GM21737 (cell line): ENCODE measurements around the gene GPT2.

ENCODE experiments used
- ATAC-seq: cut with Tn5 transposase; IDR thresholded peaks from one replicate; pipeline ENCODE4 v1.9.1; 2021; ENCODE audit warnings: mild to moderate bottlenecking, moderate library complexity; ENCODE audit not compliant: unreplicated experiment

GPT2 gene

GRCh38 chr16:46883690-46884512 is at the start of gene GPT2:
Gene GPT2 (plus strand): TSS chr16:46884362. CDS start chr16:46884716, 354 bp downstream.
- ATAC-seq = peak; percentile 98

DNA sequence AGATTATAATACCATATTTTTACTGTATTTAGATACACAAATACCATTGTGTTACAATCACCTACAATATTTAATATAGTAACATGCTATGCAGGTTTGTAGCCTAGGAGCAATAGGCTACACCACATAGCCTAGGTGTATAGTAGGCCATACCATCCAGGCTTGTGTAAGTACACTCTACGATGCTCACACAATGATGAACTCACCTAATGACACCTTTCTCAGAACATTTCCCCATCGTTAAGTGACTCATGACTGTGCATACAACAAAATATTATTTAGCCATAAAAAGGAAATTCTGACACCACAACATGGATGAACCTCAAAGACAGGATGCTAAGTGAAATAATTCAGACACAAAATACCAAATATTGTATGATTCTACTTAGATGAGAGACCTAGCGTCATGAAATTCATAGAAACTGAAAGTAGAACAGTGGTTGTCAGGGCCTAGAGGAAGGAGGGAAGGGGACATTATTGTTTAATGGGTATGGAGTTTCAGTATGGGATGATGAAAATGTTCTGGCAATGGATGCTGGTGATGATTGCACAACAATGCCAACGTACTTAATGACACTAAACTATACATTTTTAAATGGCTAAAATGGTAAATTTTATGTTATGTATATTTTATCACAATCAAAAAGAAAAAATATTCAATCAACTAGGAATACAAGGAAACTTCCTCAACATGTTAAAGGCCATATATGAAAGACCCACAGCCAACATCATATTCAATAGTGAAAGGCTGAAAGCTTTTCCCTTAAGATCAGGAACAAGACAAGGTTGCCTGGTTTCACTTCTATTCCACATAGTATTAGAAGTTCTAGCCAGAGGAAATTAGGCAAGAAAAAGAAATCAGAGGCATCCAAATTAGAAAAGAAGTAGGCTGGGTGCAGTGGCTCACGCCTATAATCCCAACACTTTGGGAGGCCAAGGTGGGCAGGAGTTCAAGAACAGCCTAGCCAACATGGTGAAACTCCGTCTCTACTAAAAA is 47.3 kb upstream of the GPT2 start:
- no peak for ATAC-seq

- no peak for ATAC-seq
Observed at GRCh38 chr16:46839986-46840443, 44.1 kb upstream of the GPT2 start.

GRCh38 chr16:46842192-46842895 is 41.8 kb upstream of the GPT2 start:
- ATAC-seq = no peak

- no peak for ATAC-seq
Observed at GRCh38 chr16:46843898-46844642, 40.1 kb upstream of the GPT2 start.

DNA sequence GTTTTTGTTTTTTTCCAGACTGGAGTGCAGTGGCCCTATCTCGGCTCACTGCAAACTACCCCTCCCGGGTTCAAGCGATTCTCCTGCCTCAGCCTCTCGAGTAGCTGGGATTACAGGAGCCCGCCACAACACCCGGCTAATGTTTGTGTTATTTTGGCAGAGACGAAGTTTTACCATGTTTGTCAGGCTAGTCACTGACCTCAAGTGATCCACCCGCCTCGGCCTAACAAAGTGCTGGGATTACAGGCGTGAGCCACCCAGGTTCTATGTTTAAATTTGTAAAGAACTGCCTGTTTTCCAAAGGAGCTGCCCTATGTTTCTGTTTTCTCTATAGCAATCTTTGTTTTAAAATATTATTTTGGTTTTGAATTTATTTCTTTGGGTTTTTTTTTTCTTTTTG is 39.4 kb upstream of the GPT2 start:
- ATAC-seq = no peak

DNA sequence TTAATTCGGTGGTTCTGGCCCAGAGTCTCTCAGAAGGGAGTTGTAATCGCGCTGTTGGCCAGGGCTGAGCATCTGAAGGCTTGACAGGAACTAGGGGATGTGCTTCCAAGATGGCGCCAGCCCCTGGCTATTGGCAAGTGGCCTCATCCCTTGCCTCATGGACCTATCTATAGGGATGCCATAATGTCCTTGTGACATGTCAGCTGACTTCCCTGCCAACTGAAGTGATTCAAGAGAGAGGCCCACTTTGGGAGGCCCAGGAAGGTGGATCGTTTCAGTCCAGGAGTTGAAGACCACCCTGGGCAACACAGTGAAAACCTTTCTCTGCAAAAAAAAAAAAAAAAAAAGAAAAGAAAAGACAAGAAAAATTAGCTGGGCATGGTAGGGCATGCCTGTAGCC is 38.2 kb upstream of the GPT2 start:
- ATAC-seq = no peak

- no peak for ATAC-seq
Observed at GRCh38 chr16:46848768-46849764, 35.1 kb upstream of the GPT2 start.

GRCh38 chr16:46850619-46851555 is 33.3 kb upstream of the GPT2 start:
- no peak for ATAC-seq

- no peak for ATAC-seq
Observed at GRCh38 chr16:46852130-46852529, 32.0 kb upstream of the GPT2 start.

- no peak for ATAC-seq
Observed at GRCh38 chr16:46853713-46854443, 30.3 kb upstream of the GPT2 start.

- no peak for ATAC-seq
Observed at GRCh38 chr16:46854846-46855245, 29.3 kb upstream of the GPT2 start.

- ATAC-seq = no peak
Observed at GRCh38 chr16:46855389-46855788, 28.8 kb upstream of the GPT2 start.

DNA sequence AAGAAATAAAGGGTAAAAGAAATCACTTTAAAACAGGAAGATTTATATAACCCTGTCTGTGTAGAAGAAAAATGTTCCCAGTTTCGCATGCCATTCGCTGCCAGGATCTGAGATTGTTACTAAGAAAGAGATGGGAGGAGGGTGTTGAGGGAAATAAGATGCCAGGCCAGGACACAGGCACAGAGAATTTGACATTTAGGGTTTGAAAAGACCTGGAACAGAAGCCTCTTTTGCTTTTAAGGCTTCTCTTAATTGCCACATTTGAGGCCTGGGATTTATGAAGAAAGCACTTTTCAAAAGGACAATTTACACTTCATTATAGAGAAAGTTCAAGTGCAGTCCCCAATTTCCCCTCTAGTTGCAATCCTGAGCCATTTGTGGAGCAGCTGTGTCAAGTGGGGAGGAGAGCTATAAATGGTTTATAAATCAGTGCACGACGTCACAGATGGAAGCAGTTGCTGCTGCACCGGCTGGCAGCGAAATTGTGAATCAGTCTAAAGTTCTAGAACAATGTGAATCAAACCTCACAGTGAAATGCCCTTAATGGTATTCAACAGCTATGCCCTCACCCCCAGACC is 26.7 kb upstream of the GPT2 start:
- ATAC-seq = no peak

GRCh38 chr16:46858151-46858550 is 26.0 kb upstream of the GPT2 start:
- ATAC-seq = no peak

DNA sequence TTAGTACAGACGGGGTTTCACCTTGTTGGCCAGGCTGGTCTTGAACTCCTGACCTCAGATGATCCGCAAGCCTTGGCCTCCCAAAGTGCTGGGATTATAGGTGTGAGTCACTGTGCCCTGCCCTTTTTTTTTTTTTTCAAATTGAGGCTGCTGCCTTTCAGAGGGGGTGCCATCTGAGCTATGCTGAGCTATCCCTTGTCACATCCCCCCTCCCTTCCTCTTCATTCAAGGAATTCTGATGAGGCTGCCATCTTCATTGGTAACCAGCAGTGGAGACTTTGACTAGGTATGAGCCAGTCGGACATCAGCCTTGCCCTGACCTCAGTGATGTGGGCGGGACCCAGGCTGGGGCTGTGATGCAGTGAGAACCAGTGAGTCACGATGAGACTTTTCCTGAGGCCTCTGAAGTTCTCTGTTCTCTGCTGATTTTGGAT is 24.4 kb upstream of the GPT2 start:
- no peak for ATAC-seq
